ENCODE data around the gene SLC39A11.

SLC39A11 gene

GRCh38 chr17:72974605-72975232 lies 117.8 kb downstream of the SLC39A11 start:
- no peak for DNase-seq

DNA sequence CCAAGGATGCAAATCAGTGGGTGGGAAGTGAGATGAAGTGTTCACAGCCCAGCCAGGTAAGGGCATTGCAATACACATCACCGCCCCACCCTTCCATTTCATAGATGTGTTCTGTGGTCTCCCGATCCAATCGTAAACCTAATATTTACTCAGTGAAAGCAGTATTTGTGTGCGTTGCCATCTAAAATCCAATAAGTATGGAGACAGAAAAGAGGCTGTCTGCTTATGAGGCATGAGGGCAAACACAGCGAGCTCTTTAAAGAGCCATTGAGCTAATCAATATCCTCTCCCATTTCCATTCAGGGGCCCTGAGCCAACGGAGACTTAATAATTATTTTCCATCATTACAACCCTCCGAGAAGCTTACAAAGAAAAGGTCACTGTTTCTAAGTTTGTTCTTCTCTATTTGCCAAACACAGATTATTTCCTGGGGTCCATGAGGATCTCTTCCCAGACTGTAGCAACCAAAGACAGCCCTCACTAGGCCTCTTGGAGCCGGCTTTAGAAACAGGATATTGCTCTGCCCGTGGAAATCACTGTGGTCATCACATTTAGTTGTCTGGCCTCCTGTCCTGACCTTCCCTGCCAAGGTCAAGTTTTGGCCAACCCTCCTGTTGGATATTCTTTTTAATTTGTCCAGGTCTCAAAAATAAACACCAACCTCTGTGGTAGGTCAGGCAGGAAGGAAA lies 120.1 kb downstream of the SLC39A11 start:
- no peak for DNase-seq

DNA sequence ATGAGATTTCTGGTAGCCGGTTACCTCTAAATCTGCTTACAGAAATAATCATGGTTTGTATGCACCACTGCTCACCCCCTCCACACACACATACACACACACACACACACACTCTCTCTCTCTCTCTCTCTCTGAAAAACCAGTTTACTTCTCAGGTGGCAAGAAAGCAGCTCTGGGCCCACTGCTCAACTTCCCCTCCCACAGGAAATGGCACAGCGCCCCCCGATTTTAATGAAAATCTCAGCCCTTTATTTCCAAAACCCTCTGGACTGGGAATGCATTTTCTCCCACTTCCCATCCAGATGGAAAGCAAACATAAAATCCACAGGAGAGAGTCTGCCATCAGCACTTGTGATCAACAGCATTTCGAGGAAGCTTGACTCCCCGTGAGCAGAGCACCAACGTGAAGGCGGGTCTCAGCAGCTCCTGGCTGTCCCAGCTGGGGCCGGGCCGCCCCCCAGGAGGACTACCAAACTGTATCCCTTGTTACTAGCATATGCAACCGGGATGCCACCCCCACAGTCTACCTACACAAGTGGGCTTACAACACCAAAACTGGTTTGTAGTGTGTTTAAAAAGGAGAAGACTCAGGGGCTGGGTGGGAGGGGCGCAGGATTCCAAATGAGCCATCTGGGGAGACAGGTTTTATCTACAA lies 121.1 kb downstream of the SLC39A11 start:
- no peak for DNase-seq

GRCh38 chr17:72970797-72971196 lies 121.7 kb downstream of the SLC39A11 start:
- no peak for DNase-seq

DNA sequence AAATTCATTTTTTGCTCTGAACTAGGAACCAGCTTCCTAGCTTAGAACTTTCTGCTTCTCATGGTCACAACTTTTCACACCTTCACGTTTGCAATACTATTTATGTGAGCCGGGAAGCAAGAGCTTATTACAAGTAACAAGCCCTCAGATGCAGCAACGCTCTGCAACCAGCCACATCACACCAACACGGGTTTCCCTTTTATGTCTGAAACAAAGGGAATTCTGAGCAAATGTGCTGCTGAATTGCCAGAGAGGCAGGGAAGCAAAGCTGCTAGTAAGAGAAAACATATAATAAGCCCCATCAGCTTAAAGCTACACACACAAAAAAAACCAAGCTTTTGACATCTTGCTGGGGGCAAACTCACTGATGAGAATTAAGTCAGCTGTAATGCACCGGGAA lies 122.2 kb downstream of the SLC39A11 start:
- DNase-seq = no peak

DNA sequence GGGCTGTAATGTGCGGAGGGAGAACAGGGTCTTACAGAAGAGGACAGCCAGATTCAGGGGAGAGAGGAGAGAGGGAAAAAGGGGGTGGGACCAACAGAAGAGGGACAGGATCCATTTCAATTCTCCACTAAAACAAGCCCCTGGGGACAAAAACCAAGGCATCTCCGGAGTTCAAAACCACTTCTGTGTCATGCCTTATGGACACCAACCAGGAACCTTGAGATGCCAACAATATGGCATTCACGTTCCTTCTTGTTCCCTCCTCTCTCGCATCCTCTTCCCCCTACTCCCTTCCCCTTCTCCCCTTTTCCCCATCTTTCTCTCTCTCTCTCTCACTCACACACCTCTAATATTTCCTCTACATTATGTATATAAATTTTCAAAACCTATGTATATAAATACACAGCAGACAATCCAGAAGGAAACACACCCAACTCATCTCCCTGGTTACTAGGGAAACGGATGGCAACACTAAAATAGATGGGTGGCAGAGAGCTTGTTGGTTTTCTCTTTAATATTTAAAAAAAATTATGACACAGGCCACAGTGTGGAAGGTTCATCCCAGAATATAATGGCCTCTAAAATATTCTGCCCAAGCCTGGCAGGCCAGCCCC lies 123.1 kb downstream of the SLC39A11 start:
- DNase-seq = no peak

DNA sequence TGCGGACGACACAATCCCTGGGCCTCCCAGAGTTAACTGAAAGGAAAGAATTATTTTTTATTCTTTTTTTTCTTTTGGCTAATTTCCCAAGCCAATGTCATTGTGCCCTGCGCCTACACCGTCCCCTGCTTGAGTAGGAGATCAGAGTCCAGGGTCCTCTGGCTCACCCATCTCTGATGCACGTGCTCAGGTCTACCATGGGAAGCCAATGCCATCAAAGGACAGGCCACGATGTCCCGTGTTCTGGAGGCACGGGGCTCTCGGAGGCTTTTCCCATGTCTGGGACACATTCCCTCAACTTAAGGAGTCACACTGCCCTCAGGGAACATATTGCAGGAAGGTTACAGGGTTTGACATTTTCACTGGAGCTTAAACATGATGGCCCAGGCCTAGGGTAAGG lies 123.7 kb downstream of the SLC39A11 start:
- no peak for DNase-seq

DNA sequence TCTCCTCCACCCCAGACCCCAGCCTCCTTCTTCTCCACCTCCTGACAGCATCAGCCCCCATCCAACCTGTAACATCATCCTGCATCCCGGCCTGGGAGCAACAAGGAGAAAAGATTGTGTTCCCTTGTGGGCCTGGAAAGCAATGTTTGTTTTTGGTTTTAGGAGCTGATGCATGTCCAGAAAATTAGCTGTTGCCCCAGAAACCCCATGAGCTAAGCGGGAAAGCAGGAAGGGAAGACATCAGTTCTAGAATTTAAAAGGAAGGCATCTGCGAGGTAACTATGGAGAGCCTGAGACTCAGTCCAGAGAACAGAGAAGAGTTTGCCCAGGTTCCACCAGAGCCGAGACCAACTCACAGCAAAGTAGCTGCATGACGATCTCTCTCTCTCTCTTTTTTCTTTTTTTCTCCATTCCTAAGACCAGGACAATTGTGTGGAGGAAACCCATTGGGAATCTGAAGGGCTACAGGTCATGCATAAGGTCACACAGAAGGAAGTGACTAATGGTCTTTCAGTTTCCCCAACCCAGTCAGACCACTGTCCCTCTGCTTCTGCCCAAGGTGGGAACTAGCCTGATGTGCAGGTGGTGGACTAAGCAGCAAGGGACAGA lies 124.4 kb downstream of the SLC39A11 start:
- DNase-seq = no peak

- no peak for DNase-seq
Measured at GRCh38 chr17:72967277-72967970, 125.1 kb downstream of the SLC39A11 start.

- DNase-seq = no peak
Measured at GRCh38 chr17:72962106-72962505, 130.4 kb downstream of the SLC39A11 start.

DNA sequence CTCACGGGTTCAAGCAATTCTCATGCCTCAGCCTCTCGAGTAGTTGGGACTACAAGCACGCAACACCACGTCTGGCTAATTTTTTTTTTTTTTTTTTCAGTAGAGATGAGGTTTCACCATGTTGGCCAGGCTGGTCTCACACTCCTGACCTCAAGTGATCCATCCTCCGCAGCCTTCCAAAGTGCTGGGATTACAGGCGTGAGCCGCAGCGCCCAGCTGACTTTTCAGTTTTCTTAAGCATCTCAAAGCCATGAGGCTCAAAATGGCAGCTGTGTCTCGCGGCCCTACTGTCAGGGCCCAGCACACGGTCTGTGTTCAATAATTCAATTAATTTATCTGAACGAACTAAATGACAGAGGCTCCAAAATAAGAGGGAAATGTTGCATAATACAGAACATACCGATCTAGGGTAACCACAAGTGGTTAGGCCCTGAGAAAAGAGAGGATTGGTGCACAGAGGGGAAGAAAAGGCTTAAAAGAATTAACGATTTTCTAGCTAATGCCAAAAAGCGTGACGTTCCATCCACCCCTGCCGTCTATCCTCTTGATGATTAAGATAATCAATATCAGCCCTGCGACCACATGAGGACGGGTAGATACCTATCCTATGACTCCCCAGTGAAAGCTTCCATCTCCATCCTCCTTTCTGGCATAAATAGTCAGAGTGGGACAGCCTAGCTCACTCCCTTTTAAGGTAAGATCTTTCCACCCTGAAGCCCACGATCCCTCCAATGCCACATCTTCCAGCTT lies 136.9 kb downstream of the SLC39A11 start:
- no peak for DNase-seq

DNA sequence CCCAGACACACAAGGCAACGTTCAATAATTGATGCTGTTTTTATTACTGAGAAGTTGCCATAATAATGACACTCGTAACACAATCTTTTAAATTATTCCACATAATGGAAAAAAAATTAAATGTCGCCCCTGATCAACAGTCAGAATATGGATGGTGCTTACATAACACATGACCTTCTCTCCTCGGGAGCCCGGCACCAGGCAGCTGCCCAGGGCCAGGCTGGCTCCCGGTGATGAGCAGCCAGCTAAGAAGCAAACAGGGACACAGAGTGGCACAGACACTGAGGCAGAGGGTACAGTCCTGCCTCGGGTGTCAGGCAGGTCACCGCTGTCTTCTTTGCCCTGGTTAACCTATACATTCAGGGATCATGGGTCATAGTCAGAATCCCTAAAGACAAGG lies 137.9 kb downstream of the SLC39A11 start:
- no peak for DNase-seq

- DNase-seq = no peak
Measured at GRCh38 chr17:72953621-72954020, 138.9 kb downstream of the SLC39A11 start.

- DNase-seq = no peak
Measured at GRCh38 chr17:72952641-72953315, 139.7 kb downstream of the SLC39A11 start.

DNA sequence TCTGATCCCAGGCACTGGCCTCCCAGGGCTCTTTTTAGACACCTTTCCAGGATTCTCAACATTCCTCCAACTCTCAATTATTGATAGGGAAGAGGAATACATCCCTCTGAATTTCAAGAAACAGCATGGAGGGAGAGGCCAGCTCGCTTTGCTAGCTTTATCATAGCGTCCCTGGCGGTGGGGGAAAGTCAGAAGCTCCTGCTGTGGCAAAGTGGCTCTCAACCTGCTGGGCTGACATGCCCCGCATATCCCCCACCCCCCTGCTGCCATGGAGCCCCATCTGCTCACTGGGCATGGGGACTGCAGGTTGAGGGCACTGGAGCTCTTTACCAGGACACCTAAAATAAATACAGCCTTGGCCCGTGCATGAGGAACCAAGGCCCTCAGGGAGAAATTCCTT lies 140.3 kb downstream of the SLC39A11 start:
- no peak for DNase-seq

DNA sequence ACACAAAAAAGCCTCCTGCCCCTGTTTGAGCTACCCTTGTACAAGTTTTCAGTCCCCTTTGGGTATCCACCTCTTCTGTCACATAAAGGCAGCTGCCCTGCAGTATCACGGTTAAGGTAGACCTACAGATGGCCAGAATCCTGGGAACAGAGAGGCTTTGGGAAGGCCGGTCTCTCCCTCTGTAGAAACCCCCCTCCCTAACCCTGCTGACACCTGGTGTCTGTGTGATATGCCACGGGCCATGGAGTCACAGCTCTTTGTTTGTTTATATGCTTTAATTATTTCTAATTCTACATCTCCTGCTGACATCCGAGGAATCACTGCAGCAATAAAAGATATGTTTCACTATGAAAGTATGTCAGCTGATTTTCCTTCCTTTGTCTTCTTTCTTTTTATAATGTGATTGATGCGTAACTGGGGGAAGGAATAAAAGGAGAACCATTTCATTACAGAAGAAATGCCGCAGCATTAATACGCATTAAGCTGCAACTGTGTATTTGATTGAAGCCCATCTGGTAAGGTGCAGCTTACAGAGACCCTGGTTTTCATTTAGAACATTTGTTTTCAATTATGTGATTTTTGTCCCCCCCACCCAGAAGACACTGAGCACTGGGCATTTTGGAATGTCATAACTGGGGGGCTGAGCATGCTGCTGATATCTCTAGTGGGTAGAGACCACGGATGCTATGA lies 142.1 kb downstream of the SLC39A11 start:
- no peak for DNase-seq

- DNase-seq = no peak
Measured at GRCh38 chr17:72948115-72948514, 144.4 kb downstream of the SLC39A11 start.

DNA sequence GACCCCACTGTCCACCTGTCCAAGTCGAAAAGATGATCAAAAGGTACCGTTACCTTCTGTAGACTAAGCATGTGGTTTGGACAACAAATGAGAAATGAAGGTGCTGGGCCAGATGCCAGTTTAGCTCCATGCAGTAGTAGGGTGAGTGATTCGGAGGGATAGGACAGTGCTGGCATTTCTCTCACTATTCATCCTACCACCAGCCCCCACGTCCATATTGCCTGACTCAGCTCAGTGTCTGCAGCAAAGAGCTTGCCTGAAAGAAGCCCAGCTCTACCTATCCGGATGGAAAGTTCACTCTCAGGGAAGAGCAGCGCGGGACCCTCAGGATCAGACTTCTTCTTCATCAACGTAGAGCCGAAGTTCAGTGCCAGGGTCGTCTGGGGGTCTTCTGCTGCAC lies 145.0 kb downstream of the SLC39A11 start:
- DNase-seq = no peak

DNA sequence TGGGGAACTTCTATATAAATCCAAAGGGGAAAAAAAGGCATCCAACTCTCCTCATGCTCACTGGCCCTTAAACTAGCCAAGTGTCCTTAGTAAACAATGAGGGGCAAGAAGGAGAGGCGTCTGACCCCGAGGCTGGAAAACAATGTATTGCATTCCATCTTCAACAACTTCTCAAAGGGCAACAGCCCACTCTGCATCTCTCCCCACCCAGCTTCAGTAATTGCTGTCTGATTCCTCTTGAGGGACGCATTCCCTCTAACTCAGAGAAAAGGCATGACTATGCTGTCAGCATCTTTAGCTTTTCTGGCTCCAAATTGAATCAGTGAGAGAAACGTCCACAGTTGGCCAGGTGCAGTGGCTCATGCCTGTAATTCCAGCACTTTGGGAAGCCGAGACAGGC lies 145.8 kb downstream of the SLC39A11 start:
- DNase-seq = no peak

- DNase-seq = no peak
Measured at GRCh38 chr17:72946156-72946555, 146.3 kb downstream of the SLC39A11 start.

- DNase-seq = no peak
Measured at GRCh38 chr17:72945473-72945872, 147.0 kb downstream of the SLC39A11 start.
